Measurements from ENCODE around the gene CPXM1.
"Not testable (repeated sequence)": the region's sequence is repeated elsewhere in the genome, so short reads cannot be mapped to it uniquely, and the experiment has no call there.

CPXM1 gene

GRCh38 chr20:2814076-2814475, 13.6 kb upstream of the CPXM1 start:
- WGBS, 2 experiments: 100% methylated on average over 1 of the region's 1 CpG
- H3K4me1 ChIP-seq (ENCODE audit: control insufficient read depth, insufficient read depth, low read length): no peaks in the 10 kb centered on the region
- H3K27me3 ChIP-seq (ENCODE audit: control insufficient read depth, insufficient read depth, low read length, poor library complexity, severe bottlenecking): no peaks in the 10 kb centered on the region
- no peaks in the 10 kb centered on the region for H3K36me3 ChIP-seq (ENCODE audit: control insufficient read depth, insufficient read depth, low read length)
- no peaks in the 10 kb centered on the region for H3K9me3 ChIP-seq (ENCODE audit: control insufficient read depth, low read length)
- H3K27ac ChIP-seq (ENCODE audit: insufficient read depth, low read depth, low read length, poor library complexity, severe bottlenecking): no peak overlapping the region
- no peak overlapping the region for H3K4me3 ChIP-seq (ENCODE audit: insufficient read depth, low read depth, low read length)

DNA sequence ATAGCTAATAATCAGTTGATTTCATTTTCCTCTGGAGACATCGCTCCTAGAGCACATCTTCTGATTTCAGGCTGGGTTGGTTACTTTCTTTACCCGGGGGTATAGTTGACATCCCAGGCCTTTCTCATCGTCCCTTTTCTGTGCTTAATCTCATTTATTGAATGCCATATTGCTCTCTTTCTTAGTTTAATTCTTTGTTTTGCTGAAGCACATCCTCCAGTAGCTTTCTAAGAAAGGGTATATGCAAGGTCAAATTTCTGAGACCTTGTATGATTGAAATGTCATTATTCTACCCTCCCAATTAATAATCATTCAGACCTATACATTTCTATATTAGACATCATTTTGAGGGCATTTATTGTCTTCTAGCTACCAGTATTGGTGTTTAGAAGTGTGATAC, 11.8 kb upstream of the CPXM1 start:
- no peaks in the 10 kb centered on the region for H3K9me3 ChIP-seq (ENCODE audit: control insufficient read depth, low read length)
- no peaks in the 10 kb centered on the region for H3K4me1 ChIP-seq (ENCODE audit: control insufficient read depth, insufficient read depth, low read length)
- H3K4me3 ChIP-seq (ENCODE audit: insufficient read depth, low read depth, low read length): no peak overlapping the region
- H3K36me3 ChIP-seq (ENCODE audit: control insufficient read depth, insufficient read depth, low read length): no peaks in the 10 kb centered on the region
- peaks cover 3% of the 10 kb centered on the region for H3K27me3 ChIP-seq (ENCODE audit: control insufficient read depth, insufficient read depth, low read length, poor library complexity, severe bottlenecking)
- 75 to 79% methylated on average over 3 of the region's 3 CpGs for WGBS, 2 experiments
- H3K27ac ChIP-seq (ENCODE audit: insufficient read depth, low read depth, low read length, poor library complexity, severe bottlenecking): no peak overlapping the region

DNA sequence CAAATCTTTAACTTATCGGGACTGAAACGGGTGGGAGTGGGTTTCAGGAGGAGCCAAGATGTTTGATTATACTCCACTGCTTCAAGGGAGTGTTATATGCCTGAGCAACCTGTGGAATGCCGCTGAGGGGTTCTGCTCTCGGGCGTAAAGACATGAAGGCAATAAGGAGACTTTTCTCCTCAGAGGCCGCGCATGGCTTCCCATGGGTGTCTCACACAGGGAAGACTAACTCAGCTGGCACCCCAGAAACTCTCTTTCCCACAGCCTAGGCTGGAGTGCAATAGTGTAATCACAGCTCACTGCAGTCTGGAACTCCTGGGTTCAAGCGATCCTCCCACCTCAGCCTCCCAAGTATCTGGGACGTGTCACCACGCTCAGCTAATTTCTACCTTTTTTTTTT, 9.3 kb upstream of the CPXM1 start:
- H3K9me3 ChIP-seq (ENCODE audit: control insufficient read depth, low read length): no peaks in the 10 kb centered on the region
- H3K4me1 ChIP-seq (ENCODE audit: control insufficient read depth, insufficient read depth, low read length): no peaks in the 10 kb centered on the region
- H3K27ac ChIP-seq (ENCODE audit: insufficient read depth, low read depth, low read length, poor library complexity, severe bottlenecking): no peak overlapping the region
- 87% methylated on average over 10 of the region's 10 CpGs for WGBS, 2 experiments
- no peak overlapping the region for H3K4me3 ChIP-seq (ENCODE audit: insufficient read depth, low read depth, low read length)
- peaks cover 28% of the 10 kb centered on the region for H3K27me3 ChIP-seq (ENCODE audit: control insufficient read depth, insufficient read depth, low read length, poor library complexity, severe bottlenecking)
- H3K36me3 ChIP-seq (ENCODE audit: control insufficient read depth, insufficient read depth, low read length): no peaks in the 10 kb centered on the region

GRCh38 chr20:2807929-2808328, 7.5 kb upstream of the CPXM1 start:
- H3K27me3 ChIP-seq (ENCODE audit: control insufficient read depth, insufficient read depth, low read length, poor library complexity, severe bottlenecking): peaks cover 45% of the 10 kb centered on the region
- H3K4me1 ChIP-seq (ENCODE audit: control insufficient read depth, insufficient read depth, low read length); H3K9me3 ChIP-seq (ENCODE audit: control insufficient read depth, low read length); H3K4me3 ChIP-seq (ENCODE audit: insufficient read depth, low read depth, low read length); H3K27ac ChIP-seq (ENCODE audit: insufficient read depth, low read depth, low read length, poor library complexity, severe bottlenecking); H3K36me3 ChIP-seq (ENCODE audit: control insufficient read depth, insufficient read depth, low read length): not testable (repeated sequence)
- WGBS, 2 experiments: 88 to 92% methylated on average over 7 of the region's 9 CpGs

DNA sequence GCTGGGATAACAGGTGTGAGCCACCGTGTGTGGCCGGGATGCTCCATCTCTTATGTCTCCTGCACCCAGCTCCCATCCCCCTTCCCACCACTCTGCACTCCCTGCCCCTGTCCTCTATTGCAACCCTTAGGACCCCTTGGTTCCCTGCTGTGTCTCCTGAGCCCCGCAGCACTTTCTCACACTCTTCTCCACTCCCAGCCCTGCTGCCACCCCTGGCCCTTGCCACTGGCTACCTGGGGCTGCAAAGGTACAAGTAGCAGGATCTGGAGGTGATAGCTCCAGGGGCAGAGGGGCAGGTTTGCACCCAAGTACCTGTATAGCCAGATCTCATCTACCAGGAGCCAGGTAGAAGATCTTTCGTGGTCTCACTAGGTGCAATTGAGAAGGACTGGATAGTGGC, 6.6 kb upstream of the CPXM1 start:
- no peak overlapping the region for H3K27ac ChIP-seq (ENCODE audit: insufficient read depth, low read depth, low read length, poor library complexity, severe bottlenecking)
- H3K4me3 ChIP-seq (ENCODE audit: insufficient read depth, low read depth, low read length): no peak overlapping the region
- H3K9me3 ChIP-seq (ENCODE audit: control insufficient read depth, low read length): no peaks in the 10 kb centered on the region
- H3K36me3 ChIP-seq (ENCODE audit: control insufficient read depth, insufficient read depth, low read length): no peaks in the 10 kb centered on the region
- no peaks in the 10 kb centered on the region for H3K4me1 ChIP-seq (ENCODE audit: control insufficient read depth, insufficient read depth, low read length)
- H3K27me3 ChIP-seq (ENCODE audit: control insufficient read depth, insufficient read depth, low read length, poor library complexity, severe bottlenecking): peaks cover 54% of the 10 kb centered on the region
- 90 to 92% methylated on average over 4 of the region's 4 CpGs for WGBS, 2 experiments

GRCh38 chr20:2806351-2806701, 5.9 kb upstream of the CPXM1 start:
- peaks cover 61% of the 10 kb centered on the region for H3K27me3 ChIP-seq (ENCODE audit: control insufficient read depth, insufficient read depth, low read length, poor library complexity, severe bottlenecking)
- no peaks in the 10 kb centered on the region for H3K36me3 ChIP-seq (ENCODE audit: control insufficient read depth, insufficient read depth, low read length)
- no peak overlapping the region for H3K27ac ChIP-seq (ENCODE audit: insufficient read depth, low read depth, low read length, poor library complexity, severe bottlenecking)
- H3K4me1 ChIP-seq (ENCODE audit: control insufficient read depth, insufficient read depth, low read length): no peaks in the 10 kb centered on the region
- 70 to 81% methylated on average over 4 of the region's 4 CpGs for WGBS, 2 experiments
- H3K4me3 ChIP-seq (ENCODE audit: insufficient read depth, low read depth, low read length): no peak overlapping the region
- no peaks in the 10 kb centered on the region for H3K9me3 ChIP-seq (ENCODE audit: control insufficient read depth, low read length)

- Histone ChIP-seq H3K27me3 (ENCODE audit: control insufficient read depth, insufficient read depth, low read length, poor library complexity, severe bottlenecking) (peaks cover 66% of the 10 kb centered on the region), H3K27ac (ENCODE audit: insufficient read depth, low read depth, low read length, poor library complexity, severe bottlenecking) (no peak overlapping the region), H3K4me3 (ENCODE audit: insufficient read depth, low read depth, low read length) (no peak overlapping the region), H3K9me3 (ENCODE audit: control insufficient read depth, low read length) (no peaks in the 10 kb centered on the region), H3K4me1 (ENCODE audit: control insufficient read depth, insufficient read depth, low read length) (no peaks in the 10 kb centered on the region), H3K36me3 (ENCODE audit: control insufficient read depth, insufficient read depth, low read length) (no peaks in the 10 kb centered on the region)
- WGBS, 2 experiments: 62 to 64% methylated on average over 22 of the region's 22 CpGs
Observed at GRCh38 chr20:2805689-2806350, 5.4 kb upstream of the CPXM1 start.

GRCh38 chr20:2804852-2805688, 4.6 kb upstream of the CPXM1 start:
- H3K27ac ChIP-seq (ENCODE audit: insufficient read depth, low read depth, low read length, poor library complexity, severe bottlenecking): no peak overlapping the region
- H3K4me3 ChIP-seq (ENCODE audit: insufficient read depth, low read depth, low read length): no peak overlapping the region
- H3K9me3 ChIP-seq (ENCODE audit: control insufficient read depth, low read length): no peaks in the 10 kb centered on the region
- H3K4me1 ChIP-seq (ENCODE audit: control insufficient read depth, insufficient read depth, low read length): no peaks in the 10 kb centered on the region
- H3K27me3 ChIP-seq (ENCODE audit: control insufficient read depth, insufficient read depth, low read length, poor library complexity, severe bottlenecking): peaks cover 67% of the 10 kb centered on the region
- 33 to 34% methylated on average over 49 of the region's 49 CpGs for WGBS, 2 experiments
- no peaks in the 10 kb centered on the region for H3K36me3 ChIP-seq (ENCODE audit: control insufficient read depth, insufficient read depth, low read length)

GRCh38 chr20:2804041-2804828, 3.8 kb upstream of the CPXM1 start:
- no peak overlapping the region for H3K4me3 ChIP-seq (ENCODE audit: insufficient read depth, low read depth, low read length)
- no peaks in the 10 kb centered on the region for H3K36me3 ChIP-seq (ENCODE audit: control insufficient read depth, insufficient read depth, low read length)
- H3K27me3 ChIP-seq (ENCODE audit: control insufficient read depth, insufficient read depth, low read length, poor library complexity, severe bottlenecking): peaks cover 67% of the 10 kb centered on the region
- no peak overlapping the region for H3K27ac ChIP-seq (ENCODE audit: insufficient read depth, low read depth, low read length, poor library complexity, severe bottlenecking)
- peaks cover 6% of the 10 kb centered on the region for H3K4me1 ChIP-seq (ENCODE audit: control insufficient read depth, insufficient read depth, low read length)
- WGBS, 2 experiments: 66 to 69% methylated on average over 16 of the region's 16 CpGs
- no peaks in the 10 kb centered on the region for H3K9me3 ChIP-seq (ENCODE audit: control insufficient read depth, low read length)

DNA sequence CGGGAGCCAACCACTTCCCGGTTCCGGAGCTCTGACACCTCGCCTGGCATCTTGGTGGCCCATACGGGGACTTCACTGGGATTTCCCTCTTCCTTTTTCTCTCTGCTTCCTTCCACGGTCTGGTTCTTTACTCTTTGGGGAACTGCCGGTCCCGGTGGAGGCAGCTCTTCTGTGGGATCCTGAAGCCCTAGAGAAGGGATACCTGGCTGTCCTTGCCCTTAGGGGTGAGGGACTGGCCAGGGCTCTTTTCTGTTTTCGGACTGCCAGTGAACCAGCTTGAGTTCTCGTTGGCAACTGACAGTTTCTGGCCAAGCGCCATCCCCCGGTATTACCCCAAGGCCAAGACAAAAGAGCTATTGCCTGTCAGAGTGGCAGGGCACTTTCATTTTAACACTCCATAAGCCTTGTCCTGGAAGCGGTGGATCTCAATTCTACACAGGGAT, 880 bp upstream of the CPXM1 start:
- Histone ChIP-seq H3K9me3 (ENCODE audit: control insufficient read depth, low read length) (no peaks in the 10 kb centered on the region), H3K4me3 (ENCODE audit: insufficient read depth, low read depth, low read length) (peak overlapping the region; percentile 79), H3K36me3 (ENCODE audit: control insufficient read depth, insufficient read depth, low read length) (peaks cover 24% of the 10 kb centered on the region), H3K4me1 (ENCODE audit: control insufficient read depth, insufficient read depth, low read length) (peaks cover 10% of the 10 kb centered on the region), H3K27ac (ENCODE audit: insufficient read depth, low read depth, low read length, poor library complexity, severe bottlenecking) (no peak overlapping the region), H3K27me3 (ENCODE audit: control insufficient read depth, insufficient read depth, low read length, poor library complexity, severe bottlenecking) (peaks cover 56% of the 10 kb centered on the region)
- WGBS, 2 experiments: 11 to 17% methylated on average over 13 of the region's 13 CpGs
